Activated CD4-positive, alpha-beta T cell treated with anti-CD3 and anti-CD28 coated beads, Interleukin-2, amount 10 ng/mL, durations not matched to agents 24 days and 14 days (primary cell): ENCODE data around the gene NFE2L1. TPM values are rescaled to one million over a fixed set of nuclear protein-coding genes. Genes with fewer than 3 reads are reported as not detected.
A peak's percentile ranks its signal among the peaks of the same experiment; 100 is the strongest.
"Not testable (repeated sequence)": the region's sequence is repeated elsewhere in the genome, so short reads cannot be mapped to it uniquely, and the experiment has no call there.

Experiments used
- DNase-seq: peaks from one replicate; pipeline ENCODE4 v3.0.0; 2022
- H3K27ac Mint-ChIP-seq: one replicate; pipeline ENCODE4 v1.8.0; 2022; ENCODE audit warnings: mild to moderate bottlenecking, mixed read lengths
- H3K27me3 Mint-ChIP-seq: one replicate; pipeline ENCODE4 v1.8.0; 2022; ENCODE audit warnings: mixed read lengths
- H3K36me3 Mint-ChIP-seq: one replicate; pipeline ENCODE4 v1.8.0; 2022; ENCODE audit warnings: low read depth, mild to moderate bottlenecking, mixed read lengths
- H3K4me1 Mint-ChIP-seq: one replicate; pipeline ENCODE4 v1.8.0; 2021; ENCODE audit warnings: mixed read lengths
- H3K4me3 Mint-ChIP-seq: one replicate; pipeline ENCODE4 v1.8.0; 2022; ENCODE audit warnings: mild to moderate bottlenecking, moderate library complexity, mixed read lengths
- H3K9me3 Mint-ChIP-seq: one replicate; pipeline ENCODE4 v1.8.0; 2021; ENCODE audit warnings: mixed read lengths
- intact Hi-C: fragments of 100-400 bp; cut with micrococcal nuclease; formaldehyde crosslinking; loops from one replicate; pipeline ENCODE4 v1.15.1; 2023
- total RNA-seq: library from RNA; stranded (reverse); gene quantifications from 2 replicates; pipeline ENCODE4 v1.2.3, GENCODE V29; 2022

Gene NFE2L1
- total RNA-seq, 1 donor from 2014 or later = 85.2 TPM

DNA sequence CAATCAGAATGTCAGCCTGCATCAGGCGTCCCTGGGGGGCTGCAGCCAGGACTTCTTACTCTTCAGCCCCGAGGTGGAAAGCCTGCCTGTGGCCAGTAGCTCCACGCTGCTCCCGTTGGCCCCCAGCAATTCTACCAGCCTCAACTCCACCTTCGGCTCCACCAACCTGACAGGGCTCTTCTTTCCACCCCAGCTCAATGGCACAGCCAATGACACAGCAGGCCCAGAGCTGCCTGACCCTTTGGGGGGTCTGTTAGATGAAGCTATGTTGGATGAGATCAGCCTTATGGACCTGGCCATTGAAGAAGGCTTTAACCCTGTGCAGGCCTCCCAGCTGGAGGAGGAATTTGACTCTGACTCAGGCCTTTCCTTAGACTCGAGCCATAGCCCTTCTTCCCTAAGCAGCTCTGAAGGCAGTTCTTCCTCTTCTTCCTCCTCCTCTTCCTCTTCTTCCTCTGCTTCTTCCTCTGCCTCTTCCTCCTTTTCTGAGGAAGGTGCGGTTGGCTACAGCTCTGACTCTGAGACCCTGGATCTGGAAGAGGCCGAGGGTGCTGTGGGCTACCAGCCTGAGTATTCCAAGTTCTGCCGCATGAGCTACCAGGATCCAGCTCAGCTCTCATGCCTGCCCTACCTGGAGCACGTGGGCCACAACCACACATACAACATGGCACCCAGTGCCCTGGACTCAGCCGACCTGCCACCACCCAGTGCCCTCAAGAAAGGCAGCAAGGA is 10.4 kb downstream of the NFE2L1 start:
- H3K36me3 Mint-ChIP-seq = peaks cover 72% of the 10 kb centered on the region
- peak overlapping the region; percentile 74 for H3K27ac Mint-ChIP-seq
- no peaks in the 10 kb centered on the region for H3K9me3 Mint-ChIP-seq
- peaks cover 26% of the 10 kb centered on the region for H3K4me1 Mint-ChIP-seq
- H3K27me3 Mint-ChIP-seq = no peaks in the 10 kb centered on the region
- no peak for DNase-seq
- H3K4me3 Mint-ChIP-seq = no peak overlapping the region
- intact Hi-C loops = no loop called here

- Mint-ChIP-seq H3K36me3 (peaks cover 74% of the 10 kb centered on the region), H3K4me1 (peaks cover 24% of the 10 kb centered on the region), H3K4me3 (no peak overlapping the region), H3K27ac (peak overlapping the region; percentile 15), H3K27me3 (no peaks in the 10 kb centered on the region), H3K9me3 (no peaks in the 10 kb centered on the region)
- no peak for DNase-seq
- intact Hi-C loops = no loop called here
These were observed 11.0 kb downstream of the NFE2L1 start for GRCh38 chr17:48059125-48059668.

DNA sequence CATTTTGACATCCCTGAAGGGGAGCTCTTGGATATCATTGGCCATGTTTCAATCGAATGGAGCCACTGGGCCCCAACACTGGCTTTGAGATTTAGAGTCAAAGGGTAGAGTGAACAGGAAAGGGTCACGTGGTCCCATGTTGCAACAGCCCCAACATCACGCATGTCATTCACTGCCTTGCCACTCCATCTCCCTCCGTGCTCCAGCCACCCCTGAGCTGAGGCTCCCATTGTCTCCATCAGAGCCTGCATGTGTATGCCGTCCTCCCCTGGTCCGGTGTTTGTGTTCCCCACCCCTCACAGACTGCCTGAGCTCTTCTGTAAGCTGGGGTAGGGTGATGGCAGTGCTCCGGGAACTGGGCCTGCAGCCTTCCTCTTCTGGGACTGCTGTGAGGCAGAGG is 12.1 kb downstream of the NFE2L1 start:
- Mint-ChIP-seq H3K27me3 (no peaks in the 10 kb centered on the region), H3K9me3 (no peaks in the 10 kb centered on the region), H3K4me3 (no peak overlapping the region), H3K4me1 (peaks cover 24% of the 10 kb centered on the region), H3K27ac (no peak overlapping the region), H3K36me3 (peaks cover 82% of the 10 kb centered on the region)
- intact Hi-C loops = no loop called here
- no peak for DNase-seq

DNA sequence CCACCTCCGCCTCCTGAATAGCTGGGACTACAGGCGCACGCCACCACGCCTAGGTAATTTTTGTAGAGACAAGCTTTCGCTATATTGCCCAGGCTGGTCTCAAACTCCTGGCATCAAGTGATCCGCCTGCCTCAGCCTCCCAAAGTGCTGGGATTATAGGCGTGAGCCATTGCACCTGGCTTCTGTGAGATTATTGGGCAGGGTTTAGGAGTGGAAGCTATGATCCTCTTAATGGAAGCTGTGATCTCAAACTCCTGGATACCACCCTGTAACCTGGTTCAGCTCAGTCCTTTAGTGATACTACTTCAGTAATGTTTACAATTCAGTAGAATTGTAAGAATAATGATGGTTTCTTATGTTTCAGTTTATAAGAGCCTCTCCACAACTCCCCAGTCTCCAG is 14.1 kb downstream of the NFE2L1 start:
- DNase-seq = no peak
- intact Hi-C loops = no loop called here
- Mint-ChIP-seq H3K27ac (no peak overlapping the region), H3K4me1 (peaks cover 12% of the 10 kb centered on the region), H3K4me3 (no peak overlapping the region), H3K9me3 (no peaks in the 10 kb centered on the region), H3K27me3 (no peaks in the 10 kb centered on the region), H3K36me3 (peaks cover 71% of the 10 kb centered on the region)

DNA sequence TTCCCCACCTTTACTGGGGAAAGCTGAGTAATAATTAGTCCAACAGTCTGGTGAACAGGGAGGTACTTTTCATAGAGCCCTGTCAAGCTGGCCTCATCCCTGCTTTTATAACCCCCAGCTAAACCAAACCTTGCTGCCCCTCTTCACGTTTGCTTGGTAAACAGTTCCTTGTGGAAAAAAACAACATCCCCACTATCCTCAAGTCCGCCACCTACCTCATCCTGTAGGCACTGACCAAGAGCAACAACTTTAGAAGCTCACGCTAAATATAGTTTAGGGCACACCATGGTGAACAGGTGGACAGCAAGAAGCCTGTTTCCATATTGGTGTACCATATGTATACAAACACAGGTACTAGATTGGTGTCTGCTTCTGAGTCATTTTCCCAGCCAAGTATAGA is 16.5 kb downstream of the NFE2L1 start:
- no peaks in the 10 kb centered on the region for H3K9me3 Mint-ChIP-seq
- no peaks in the 10 kb centered on the region for H3K27me3 Mint-ChIP-seq
- peaks cover 58% of the 10 kb centered on the region for H3K36me3 Mint-ChIP-seq
- DNase-seq = no peak
- peaks cover 10% of the 10 kb centered on the region for H3K4me1 Mint-ChIP-seq
- no peak overlapping the region for H3K4me3 Mint-ChIP-seq
- H3K27ac Mint-ChIP-seq = no peak overlapping the region
- intact Hi-C loops = no loop called here

DNA sequence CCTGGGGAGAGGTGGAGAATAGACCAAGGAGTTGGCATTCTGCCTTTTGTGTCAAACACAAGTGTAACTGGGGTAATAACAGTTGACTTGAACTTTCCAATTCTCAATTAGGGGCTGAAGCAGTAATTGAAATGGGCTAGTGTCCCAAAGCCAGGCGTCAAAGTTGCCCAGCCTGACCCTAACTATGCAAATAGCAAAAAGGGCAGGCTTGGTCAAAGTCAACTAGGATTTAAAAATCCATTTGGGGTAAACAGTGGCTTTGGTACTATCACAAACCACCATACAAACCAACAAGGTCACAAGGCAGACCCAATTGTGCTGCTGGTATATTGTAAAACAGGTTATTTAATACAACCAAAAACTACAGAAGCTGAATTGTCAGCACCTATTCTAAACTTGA is 18.0 kb downstream of the NFE2L1 start:
- intact Hi-C loops = no loop called here
- Mint-ChIP-seq H3K36me3 (peaks cover 52% of the 10 kb centered on the region), H3K4me1 (peaks cover 5% of the 10 kb centered on the region), H3K27me3 (no peaks in the 10 kb centered on the region), H3K4me3 (no peak overlapping the region), H3K9me3 (no peaks in the 10 kb centered on the region), H3K27ac (no peak overlapping the region)
- DNase-seq = no peak

DNA sequence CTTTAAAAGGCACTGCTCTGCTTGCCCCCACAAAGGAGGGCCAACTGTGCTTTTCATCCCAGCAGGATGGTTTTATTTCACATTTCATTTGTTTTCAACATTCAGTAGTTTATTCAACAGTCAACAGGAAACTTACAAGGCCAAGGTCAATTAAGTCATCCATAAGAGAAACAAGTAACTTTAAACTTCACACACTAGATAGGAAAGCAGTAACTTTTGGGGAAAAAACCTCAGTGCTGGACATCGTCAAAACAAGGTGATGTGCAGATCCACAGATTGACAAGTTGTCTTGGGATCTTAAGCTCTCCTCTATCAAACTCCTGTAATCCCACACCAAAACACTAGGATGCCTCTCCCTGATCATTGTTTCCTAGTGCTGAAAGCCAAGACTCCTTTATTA is 18.5 kb downstream of the NFE2L1 start:
- peaks cover 5% of the 10 kb centered on the region for H3K4me1 Mint-ChIP-seq
- no peak overlapping the region for H3K27ac Mint-ChIP-seq
- H3K9me3 Mint-ChIP-seq = no peaks in the 10 kb centered on the region
- no peaks in the 10 kb centered on the region for H3K27me3 Mint-ChIP-seq
- H3K36me3 Mint-ChIP-seq = peaks cover 53% of the 10 kb centered on the region
- DNase-seq = no peak
- intact Hi-C loops = no loop called here
- H3K4me3 Mint-ChIP-seq = no peak overlapping the region

DNA sequence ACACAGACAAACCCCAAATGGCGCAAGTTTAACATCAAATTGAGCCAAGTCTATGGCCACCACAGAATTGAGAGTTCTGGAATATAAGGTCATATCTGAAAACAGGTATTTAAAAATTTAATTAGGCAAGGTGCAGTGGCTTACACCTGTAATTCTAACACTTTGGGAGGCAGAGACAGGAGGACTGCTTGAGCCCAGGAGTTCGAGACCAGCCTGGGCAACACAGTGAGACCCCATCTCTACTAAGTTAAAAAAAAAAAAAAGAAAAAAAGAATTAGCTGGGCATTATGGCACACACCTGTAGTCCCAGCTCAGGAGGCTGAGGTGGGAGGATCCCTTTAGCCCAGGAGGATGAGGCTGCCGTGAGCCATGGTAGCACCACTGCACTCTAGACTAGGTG is 19.1 kb downstream of the NFE2L1 start:
- no peak overlapping the region for H3K4me3 Mint-ChIP-seq
- H3K36me3 Mint-ChIP-seq = peaks cover 48% of the 10 kb centered on the region
- H3K27me3 Mint-ChIP-seq = no peaks in the 10 kb centered on the region
- no peaks in the 10 kb centered on the region for H3K9me3 Mint-ChIP-seq
- no peak for DNase-seq
- H3K4me1 Mint-ChIP-seq = peaks cover 5% of the 10 kb centered on the region
- intact Hi-C loops = no loop called here
- no peak overlapping the region for H3K27ac Mint-ChIP-seq

- DNase-seq, H3K4me1 Mint-ChIP-seq, H3K4me3 Mint-ChIP-seq, H3K27ac Mint-ChIP-seq, H3K27me3 Mint-ChIP-seq, H3K9me3 Mint-ChIP-seq, intact Hi-C loops: not testable (repeated sequence)
- H3K36me3 Mint-ChIP-seq = peaks cover 45% of the 10 kb centered on the region
These were observed 19.6 kb downstream of the NFE2L1 start for GRCh38 chr17:48067808-48068207.

GRCh38 chr17:48068491-48068961 is 20.4 kb downstream of the NFE2L1 start:
- peaks cover 5% of the 10 kb centered on the region for H3K4me1 Mint-ChIP-seq
- DNase-seq = peak; percentile 66
- intact Hi-C loops = no loop called here
- H3K27me3 Mint-ChIP-seq = no peaks in the 10 kb centered on the region
- H3K9me3 Mint-ChIP-seq = no peaks in the 10 kb centered on the region
- peaks cover 47% of the 10 kb centered on the region for H3K36me3 Mint-ChIP-seq
- no peak overlapping the region for H3K4me3 Mint-ChIP-seq
- H3K27ac Mint-ChIP-seq = no peak overlapping the region

- peaks cover 43% of the 10 kb centered on the region for H3K36me3 Mint-ChIP-seq
- no peak overlapping the region for H3K4me3 Mint-ChIP-seq
- H3K4me1 Mint-ChIP-seq = peaks cover 5% of the 10 kb centered on the region
- no peaks in the 10 kb centered on the region for H3K27me3 Mint-ChIP-seq
- no peak for DNase-seq
- intact Hi-C loops = no loop called here
- H3K27ac Mint-ChIP-seq = no peak overlapping the region
- H3K9me3 Mint-ChIP-seq = no peaks in the 10 kb centered on the region
These were observed 22.0 kb downstream of the NFE2L1 start for GRCh38 chr17:48070195-48070594.

DNA sequence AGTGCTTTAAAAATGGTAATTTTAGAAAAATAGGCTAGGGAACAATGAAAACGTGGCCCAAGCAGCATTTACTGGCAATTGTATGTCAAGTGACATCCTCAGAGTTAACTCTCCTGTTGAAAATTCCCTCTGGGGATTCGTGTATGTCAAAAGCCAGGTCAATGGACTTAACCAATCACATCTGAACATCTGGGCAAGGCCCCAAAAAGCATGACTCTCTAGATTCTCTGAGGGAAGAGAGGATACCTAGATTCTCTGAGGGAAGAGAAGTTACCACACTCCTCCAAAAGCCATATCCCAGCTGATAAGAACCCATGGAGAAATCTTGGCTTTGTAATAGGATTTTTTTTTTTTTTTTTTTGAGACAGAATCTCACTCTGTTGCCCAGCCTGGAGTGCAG is 23.5 kb downstream of the NFE2L1 start:
- Mint-ChIP-seq H3K4me1 (peaks cover 3% of the 10 kb centered on the region), H3K27me3 (no peaks in the 10 kb centered on the region), H3K9me3 (no peaks in the 10 kb centered on the region), H3K4me3 (no peak overlapping the region), H3K27ac (no peak overlapping the region), H3K36me3 (peaks cover 45% of the 10 kb centered on the region)
- intact Hi-C loops = no loop called here
- DNase-seq = no peak

GRCh38 chr17:48072811-48073210 is 24.7 kb downstream of the NFE2L1 start:
- DNase-seq, H3K4me1 Mint-ChIP-seq, H3K27me3 Mint-ChIP-seq, H3K9me3 Mint-ChIP-seq, H3K4me3 Mint-ChIP-seq, intact Hi-C loops, H3K27ac Mint-ChIP-seq: not testable (repeated sequence)
- peaks cover 42% of the 10 kb centered on the region for H3K36me3 Mint-ChIP-seq

DNA sequence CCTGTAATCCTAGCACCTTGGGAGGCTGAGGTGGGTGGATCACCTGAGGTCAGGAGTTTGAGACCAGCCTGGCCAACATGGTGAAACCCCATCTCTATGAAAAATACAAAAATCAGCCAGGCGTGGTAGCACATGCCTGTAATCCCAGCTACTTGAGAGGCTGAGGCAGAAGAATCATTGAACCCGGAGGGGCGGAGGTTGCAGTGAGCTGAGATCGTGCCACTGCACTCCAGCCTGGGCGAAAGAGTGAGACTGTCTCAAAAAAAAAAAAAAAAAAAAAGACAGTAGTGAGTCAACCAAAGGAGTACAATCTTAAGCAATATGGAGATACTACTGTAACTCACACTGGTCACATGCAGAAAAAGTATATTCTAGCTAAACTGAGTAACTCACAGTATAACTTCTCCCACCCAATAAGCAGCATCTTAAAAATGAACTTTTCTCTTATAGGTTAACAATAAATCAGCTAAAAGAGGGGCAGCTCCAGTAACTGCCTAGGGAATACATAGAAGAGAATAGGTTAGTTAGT is 25.5 kb downstream of the NFE2L1 start:
- not testable (repeated sequence) for H3K4me1 Mint-ChIP-seq, H3K27me3 Mint-ChIP-seq, H3K27ac Mint-ChIP-seq, H3K9me3 Mint-ChIP-seq, H3K4me3 Mint-ChIP-seq, DNase-seq
- intact Hi-C loops = loop anchor here (1.0 kb wide), 1 partner anchor 48 kb away; no protein-coding TSS in a partner anchor
- peaks cover 38% of the 10 kb centered on the region for H3K36me3 Mint-ChIP-seq
